ENCODE measurements around the gene DNAJA4.

The DNAJA4 gene

GRCh38 chr15:78324144-78324543, 59.8 kb downstream of the DNAJA4 start:
- H3K4me3 ChIP-seq (ENCODE audit: low read length): no peak overlapping the region
- DNase-seq (ENCODE audit: low read depth): no peak
- TF ChIP-seq CTCF (conservative IDR thresholded peaks at IDR 0.05; ENCODE audit: low read length): no peak

GRCh38 chr15:78325092-78325843, 60.9 kb downstream of the DNAJA4 start:
- no peak for TF ChIP-seq CTCF (conservative IDR thresholded peaks at IDR 0.05; ENCODE audit: low read length)
- DNase-seq (ENCODE audit: low read depth): peak; percentile 48

GRCh38 chr15:78327466-78327865, 63.1 kb downstream of the DNAJA4 start:
- DNase-seq (ENCODE audit: low read depth): peak; percentile 56
- no peak overlapping the region for H3K4me3 ChIP-seq (ENCODE audit: low read length)
- TF ChIP-seq CTCF (conservative IDR thresholded peaks at IDR 0.05; ENCODE audit: low read length): no peak

More at GRCh38 chr15:78325092-78325843, 60.9 kb downstream of the DNAJA4 start:
- H3K4me3 ChIP-seq (ENCODE audit: low read length): no peak overlapping the region

GRCh38 chr15:78329625-78330024, 65.3 kb downstream of the DNAJA4 start:
- no peak overlapping the region for H3K4me3 ChIP-seq (ENCODE audit: low read length)
- no peak for TF ChIP-seq CTCF (conservative IDR thresholded peaks at IDR 0.05; ENCODE audit: low read length)
- DNase-seq (ENCODE audit: low read depth): no peak
